GM10266 (cell line): ENCODE data around the gene PREX1.

ENCODE experiments used
- DNase-seq: peaks from one replicate; pipeline ENCODE4 v3.0.0; 2012; ENCODE audit errors: extremely low spot score
- TF ChIP-seq, protein P1 (sequence below): IDR thresholded peaks from 2 replicates; pipeline ENCODE4 v1.5.1; 2012; ENCODE audit warnings: mild to moderate bottlenecking, low read depth; ENCODE audit not compliant: control insufficient read depth, insufficient read depth; ENCODE audit errors: missing control alignments

The PREX1 gene

DNA sequence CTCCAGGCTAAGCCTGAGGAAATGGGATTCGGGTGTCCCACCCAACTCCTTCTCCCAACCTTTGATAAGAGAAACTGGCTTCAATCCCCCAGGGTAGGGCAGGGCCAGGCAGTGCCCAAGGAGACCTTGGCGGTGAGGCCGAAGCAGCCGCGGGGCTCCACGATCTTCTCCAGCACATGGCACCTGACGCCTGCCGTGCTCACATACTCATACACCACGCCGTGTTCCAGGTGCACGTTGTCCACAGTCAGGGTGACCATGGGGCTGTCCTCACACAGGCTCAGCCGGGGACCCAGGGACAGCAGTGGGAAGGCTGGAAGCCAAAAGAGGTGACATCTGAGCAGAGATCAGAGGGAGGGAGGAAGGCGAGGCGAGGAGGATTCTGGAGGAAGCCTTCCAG, 176.5 kb downstream of the PREX1 start:
- TF ChIP-seq, protein P1, sequence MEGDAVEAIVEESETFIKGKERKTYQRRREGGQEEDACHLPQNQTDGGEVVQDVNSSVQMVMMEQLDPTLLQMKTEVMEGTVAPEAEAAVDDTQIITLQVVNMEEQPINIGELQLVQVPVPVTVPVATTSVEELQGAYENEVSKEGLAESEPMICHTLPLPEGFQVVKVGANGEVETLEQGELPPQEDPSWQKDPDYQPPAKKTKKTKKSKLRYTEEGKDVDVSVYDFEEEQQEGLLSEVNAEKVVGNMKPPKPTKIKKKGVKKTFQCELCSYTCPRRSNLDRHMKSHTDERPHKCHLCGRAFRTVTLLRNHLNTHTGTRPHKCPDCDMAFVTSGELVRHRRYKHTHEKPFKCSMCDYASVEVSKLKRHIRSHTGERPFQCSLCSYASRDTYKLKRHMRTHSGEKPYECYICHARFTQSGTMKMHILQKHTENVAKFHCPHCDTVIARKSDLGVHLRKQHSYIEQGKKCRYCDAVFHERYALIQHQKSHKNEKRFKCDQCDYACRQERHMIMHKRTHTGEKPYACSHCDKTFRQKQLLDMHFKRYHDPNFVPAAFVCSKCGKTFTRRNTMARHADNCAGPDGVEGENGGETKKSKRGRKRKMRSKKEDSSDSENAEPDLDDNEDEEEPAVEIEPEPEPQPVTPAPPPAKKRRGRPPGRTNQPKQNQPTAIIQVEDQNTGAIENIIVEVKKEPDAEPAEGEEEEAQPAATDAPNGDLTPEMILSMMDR: no peak
- DNase-seq: no peak

DNA sequence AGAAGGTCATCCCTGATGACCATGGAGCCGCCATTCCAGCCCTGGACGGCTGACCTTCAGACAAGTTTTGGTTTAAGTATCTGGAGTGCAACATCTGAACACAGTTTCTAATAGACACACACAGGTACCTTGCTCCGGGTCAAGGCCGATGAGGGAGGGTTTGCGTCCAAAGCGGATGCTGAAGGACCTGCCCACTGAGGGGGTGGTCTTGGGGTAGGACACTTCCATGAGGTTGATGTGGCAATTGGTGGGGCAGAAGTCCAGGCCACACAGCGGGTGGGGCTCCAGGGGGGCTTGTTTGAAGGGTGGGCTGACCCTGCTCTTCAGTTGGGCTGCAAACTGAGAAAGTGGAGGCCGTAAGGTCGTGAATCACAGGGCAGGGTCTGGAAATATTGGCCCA, 177.9 kb downstream of the PREX1 start:
- no peak for DNase-seq
- TF ChIP-seq, protein P1: no peak

DNA sequence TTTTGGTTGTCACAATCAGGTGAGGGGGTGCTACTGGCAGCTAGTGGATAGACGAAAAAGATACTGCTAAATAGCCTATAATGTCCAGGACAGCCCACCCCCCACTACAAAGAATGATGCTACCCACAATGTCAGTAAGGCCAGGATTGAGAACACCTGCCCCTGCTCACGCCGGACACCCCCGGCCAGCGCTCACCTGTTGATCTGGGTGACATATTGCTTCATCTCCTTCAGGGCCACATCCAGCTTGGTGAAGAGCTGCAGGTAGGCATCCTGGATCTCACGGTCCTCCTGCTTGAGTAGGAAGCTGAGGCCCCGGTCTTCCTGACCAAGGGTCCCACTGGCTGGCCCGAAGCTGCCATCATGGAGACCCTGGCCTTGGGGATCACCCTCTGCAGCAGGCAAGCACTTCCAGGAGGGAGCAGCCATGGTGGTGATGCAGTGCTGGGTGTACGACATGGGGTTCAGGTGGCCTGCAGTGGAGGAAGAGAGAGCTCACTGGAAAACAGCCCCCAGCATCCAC, 178.6 kb downstream of the PREX1 start:
- TF ChIP-seq, protein P1: no peak
- no peak for DNase-seq

DNA sequence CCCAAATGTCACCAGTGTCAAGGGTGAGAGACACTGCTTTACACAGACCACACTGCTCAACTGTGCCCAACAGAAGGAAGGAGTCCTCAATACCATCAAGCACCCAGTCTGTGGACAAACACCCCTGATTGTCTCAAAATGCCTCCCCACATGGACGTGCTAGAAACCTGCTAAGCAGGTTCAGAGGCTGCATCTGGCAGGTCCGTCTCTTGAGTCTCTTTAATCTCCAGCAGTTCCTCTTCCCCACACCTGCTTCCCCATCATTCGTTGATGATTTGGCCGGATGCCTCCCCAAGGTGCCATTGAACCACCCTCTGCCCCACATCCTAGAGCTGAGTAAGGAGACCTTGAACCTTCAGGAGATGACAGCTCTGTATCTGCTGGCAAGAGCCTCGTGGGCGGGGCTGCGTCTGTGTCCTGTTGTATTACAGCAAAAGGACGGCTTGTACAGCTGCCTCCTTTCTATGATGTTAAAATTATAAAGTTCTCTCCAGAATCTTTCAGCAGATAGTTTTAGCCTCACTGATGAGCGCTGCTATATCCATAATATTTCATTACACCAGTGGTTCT, 179.2 kb downstream of the PREX1 start:
- TF ChIP-seq, protein P1: no peak
- DNase-seq: no peak

DNA sequence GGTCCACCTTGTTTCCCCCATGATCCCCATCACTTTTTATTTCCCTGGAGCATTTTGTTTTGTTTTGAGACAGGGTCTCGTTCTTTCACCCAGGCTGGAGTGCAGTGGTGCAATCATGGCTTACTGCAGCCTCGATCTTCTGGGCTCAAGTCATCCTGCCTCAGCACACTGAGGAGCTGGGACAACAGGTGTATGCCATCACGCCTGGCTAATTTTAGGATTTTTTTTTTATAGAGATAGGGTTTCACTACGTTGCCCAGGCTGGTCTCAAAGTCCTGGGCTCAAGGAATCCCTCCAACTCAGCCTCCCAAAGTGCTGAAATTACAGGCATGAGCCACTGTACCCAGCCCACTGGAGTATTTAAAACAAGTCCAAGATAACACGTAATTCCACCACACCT, 179.9 kb downstream of the PREX1 start:
- TF ChIP-seq, protein P1: no peak
- DNase-seq: no peak

DNA sequence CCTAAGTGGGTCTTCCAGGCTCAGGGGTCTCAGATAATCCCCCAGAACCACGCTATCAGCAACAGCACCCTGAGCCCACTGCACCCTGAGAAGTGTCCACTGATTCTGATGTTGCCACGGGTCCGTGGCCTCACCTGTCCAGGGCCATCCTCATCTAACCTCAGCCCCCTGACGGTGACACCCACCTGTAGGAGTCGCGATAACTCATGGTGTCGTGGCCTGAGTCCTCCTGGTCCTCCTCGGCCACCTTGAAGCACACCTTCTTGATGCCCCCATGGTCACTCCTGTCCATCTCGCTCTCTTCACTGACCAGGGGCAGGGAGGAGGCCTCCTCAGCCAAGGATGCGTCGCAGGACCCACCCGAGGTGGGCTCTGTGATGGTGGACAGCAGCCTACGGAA, 182.1 kb downstream of the PREX1 start:
- no peak for DNase-seq
- TF ChIP-seq, protein P1: no peak

DNA sequence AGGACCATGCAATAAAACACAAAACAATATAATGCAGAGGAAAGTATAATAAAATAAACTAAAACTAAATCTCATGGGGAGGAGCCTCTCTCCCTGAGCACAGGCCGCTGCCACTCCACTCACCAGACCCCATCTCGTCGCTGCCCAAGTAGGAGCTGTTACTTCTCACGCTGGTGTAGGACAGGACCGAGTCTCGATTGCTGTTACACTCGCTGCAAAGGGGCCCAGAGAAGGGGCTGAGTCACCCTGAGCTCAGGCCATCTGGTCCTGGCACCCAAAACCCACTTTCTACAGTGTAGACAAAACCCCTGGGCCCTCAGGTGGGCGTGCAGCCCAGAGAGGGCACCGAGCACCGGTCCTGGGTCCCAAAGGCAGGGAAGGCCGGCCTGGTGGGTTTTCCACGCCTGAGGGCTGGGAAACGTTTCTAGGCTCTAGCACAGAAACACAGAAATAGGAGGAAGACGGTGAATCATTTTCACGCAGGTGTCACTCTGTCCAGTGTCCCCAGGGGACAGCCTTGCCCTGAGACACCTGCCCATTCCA, 183.4 kb downstream of the PREX1 start:
- DNase-seq: no peak
- TF ChIP-seq, protein P1: no peak
